HepG2 (cell line): ENCODE data around the gene PRDX2. TPM values are rescaled to one million over a fixed set of nuclear protein-coding genes. Genes with fewer than 3 reads are reported as not detected.

ENCODE experiments used
- ARID5B ChIP-seq: IDR thresholded peaks from 2 replicates; pipeline ENCODE4 v1.4.0; 2020; ENCODE audit warnings: mild to moderate bottlenecking, missing genetic modification reagents
- ATF7 ChIP-seq, 2 experiments: fragments of 450-650 bp in 1 of 2; sonication (generic) in 1 of 2; formaldehyde crosslinking in 1 of 2; IDR thresholded peaks; 2 replicates each; pipeline versions ENCODE4 v1.4.0 to v1.6.1; 2016 to 2020; ENCODE audit warnings: antibody characterized with exemption in 1 of 2, mild to moderate bottlenecking in 1 of 2, missing genetic modification reagents in 1 of 2
- CREB3 ChIP-seq: sonication (generic); formaldehyde crosslinking; IDR thresholded peaks from 2 replicates; pipeline ENCODE4 v1.5.0; 2020; ENCODE audit warnings: missing genetic modification reagents
- CREBL2 ChIP-seq: sonication (generic); formaldehyde crosslinking; IDR thresholded peaks from 2 replicates; pipeline ENCODE4 v1.8.1; 2023; ENCODE audit warnings: missing genetic modification reagents, mild to moderate bottlenecking, borderline replicate concordance
- GABPB1 ChIP-seq: IDR thresholded peaks from 2 replicates; pipeline ENCODE4 v1.6.1; 2016; ENCODE audit warnings: mild to moderate bottlenecking, missing genetic modification reagents, moderate library complexity, missing compliant biosample characterization
- GATAD2A ChIP-seq: IDR thresholded peaks from 2 replicates; pipeline ENCODE4 v1.6.1; 2016
- LCORL ChIP-seq, 2 experiments: fragments of 450-650 bp in 1 of 2; sonication (generic) in 1 of 2; formaldehyde crosslinking in 1 of 2; IDR thresholded peaks; 2 replicates each; pipeline versions ENCODE4 v1.5.0 to v1.6.1; 2017 to 2020; ENCODE audit warnings: antibody characterized with exemption in 1 of 2, missing genetic modification reagents in 1 of 2
- MIER2 ChIP-seq: IDR thresholded peaks from 2 replicates; pipeline ENCODE4 v1.6.1; 2016; ENCODE audit warnings: missing biosample characterization, missing genetic modification reagents
- NCOA5 ChIP-seq: sonication (generic); formaldehyde crosslinking; IDR thresholded peaks from 2 replicates; pipeline ENCODE4 v1.4.0; 2020; ENCODE audit warnings: missing genetic modification reagents
- NFIC ChIP-seq: IDR thresholded peaks from 2 replicates; pipeline ENCODE4 v1.6.1; 2012; ENCODE audit warnings: mild to moderate bottlenecking, low read length, inconsistent platforms
- NR2F2 ChIP-seq: IDR thresholded peaks from 2 replicates; pipeline ENCODE4 v1.6.1; 2012; ENCODE audit warnings: low read depth, inconsistent platforms, borderline replicate concordance
- RARG ChIP-seq: sonication (generic); formaldehyde crosslinking; IDR thresholded peaks from 2 replicates; pipeline ENCODE4 v1.4.0; 2020; ENCODE audit warnings: low read depth, mild to moderate bottlenecking, missing genetic modification reagents
- SETDB1 ChIP-seq: sonication (generic); formaldehyde crosslinking; IDR thresholded peaks from 2 replicates; pipeline ENCODE4 v1.5.1; 2020; ENCODE audit warnings: missing genetic modification reagents, mild to moderate bottlenecking, borderline replicate concordance
- SSRP1 ChIP-seq: IDR thresholded peaks from 2 replicates; pipeline ENCODE4 v1.6.1; 2016; ENCODE audit warnings: control low read depth
- TGIF2 ChIP-seq: IDR thresholded peaks from 2 replicates; pipeline ENCODE4 v1.6.1; 2016; ENCODE audit warnings: control low read depth, missing compliant biosample characterization
- XRCC5 ChIP-seq: fragments of 200-400 bp; formaldehyde crosslinking; optimal IDR thresholded peaks from 2 replicates; pipeline ENCODE3; 2017; ENCODE audit warnings: mild to moderate bottlenecking, low read length
- ZFP90 ChIP-seq: sonication (generic); formaldehyde crosslinking; IDR thresholded peaks from 2 replicates; pipeline ENCODE4 v1.8.0; 2022; ENCODE audit warnings: missing genetic modification reagents, mild to moderate bottlenecking, inconsistent platforms, borderline replicate concordance
- ZFP91 ChIP-seq: sonication (generic); formaldehyde crosslinking; IDR thresholded peaks from 2 replicates; pipeline ENCODE4 v1.9.0; 2022; ENCODE audit warnings: missing genetic modification reagents, mild to moderate bottlenecking, borderline replicate concordance
- ZNF552 ChIP-seq: sonication (generic); formaldehyde crosslinking; IDR thresholded peaks from 2 replicates; pipeline ENCODE4 v1.9.0; 2022; ENCODE audit warnings: missing genetic modification reagents, mild to moderate bottlenecking, borderline replicate concordance
- ZNF703 ChIP-seq: sonication (generic); formaldehyde crosslinking; IDR thresholded peaks from 2 replicates; pipeline ENCODE4 v1.5.1; 2020; ENCODE audit warnings: missing genetic modification reagents, mild to moderate bottlenecking, moderate library complexity, borderline replicate concordance
- ZNF780A ChIP-seq: sonication (generic); formaldehyde crosslinking; IDR thresholded peaks from 2 replicates; pipeline ENCODE4 v1.8.0; 2022; ENCODE audit warnings: mild to moderate bottlenecking, missing genetic modification reagents, moderate library complexity
- polyA plus RNA-seq, 8 experiments: library from polyadenylated mRNA; depleted of rRNA in 3 of 8; stranded (reverse) in 7 of 8; unstranded in 1 of 8; fragments of >200 nt; fragmentation: Illumina TruSeq in 4 of 8; extraction: Trizol in 4 of 8; gene quantifications; 2 replicates each; pipeline versions ENCODE4 v1.2.1 to v1.2.3, GENCODE V29; 2011 to 2016; ENCODE audit warnings: low read depth in 4 of 8, missing spikeins in 1 of 8, mixed read lengths in 1 of 8; ENCODE audit not compliant: insufficient read depth in 1 of 8
- total RNA-seq, 5 experiments: library from RNA; depleted of rRNA; stranded (reverse); fragments of >200 nt; fragmentation: Illumina TruSeq; extraction: Trizol; gene quantifications; 2 replicates each; pipeline ENCODE4 v1.2.3, GENCODE V29; 2016; ENCODE audit warnings: low read depth in 1 of 5

PRDX2 gene
- total and polyA plus RNA-seq, 2 of the 13 experiments (the other 11 are each of a cell fraction or from before 2014, with no cell fraction given): 218 to 381 TPM

GRCh38 chr19:12801466-12802266, at the start of gene PRDX2, which contains the start of gene THSD8 (continued):
- TF ChIP-seq ARID5B (CRISPR knock-in tag): peak; percentile 36; the same call in 1 of the 2 replicates
- no peak; the same call in 1 of the 2 replicates for TF ChIP-seq ZNF703
- no peak for TF ChIP-seq SSRP1
- no peak for TF ChIP-seq NFIC
- peak; percentile 81 for TF ChIP-seq ATF7 (IDR thresholded peaks at IDR 0.05)
- TF ChIP-seq ATF7 (CRISPR knock-in tag; IDR thresholded peaks at IDR 0.05): no peak
- no peak; the same call in 1 of the 2 replicates for TF ChIP-seq ZFP90 (CRISPR knock-in tag)
- no peak for TF ChIP-seq NCOA5 (CRISPR knock-in tag)
- TF ChIP-seq MIER2 (CRISPR knock-in tag): peak; percentile 54; the same call in 1 of the 2 replicates
- peak; percentile 56; the same call in 1 of the 2 replicates for TF ChIP-seq CREBL2 (CRISPR knock-in tag)
- peak; percentile 72; the same call in 1 of the 2 replicates for TF ChIP-seq RARG
- TF ChIP-seq GATAD2A (CRISPR knock-in tag): peak; percentile 59
- TF ChIP-seq CREB3 (CRISPR knock-in tag): no peak
- TF ChIP-seq NR2F2: no peak
- TF ChIP-seq TGIF2 (CRISPR knock-in tag): no peak
- TF ChIP-seq ZNF780A (CRISPR knock-in tag): peak; percentile 56; the same call in 1 of the 2 replicates
- TF ChIP-seq GABPB1 (CRISPR knock-in tag): peak; percentile 84
- TF ChIP-seq XRCC5: peak; percentile 36
- no peak for TF ChIP-seq SETDB1 (CRISPR knock-in tag)
- 0 out of 2 replicates have a peak, but pooled peaks have one; percentile 60 for TF ChIP-seq ZNF552
- TF ChIP-seq LCORL (IDR thresholded peaks at IDR 0.05): no peak
- TF ChIP-seq LCORL (CRISPR knock-in tag; IDR thresholded peaks at IDR 0.05): peak; percentile 14; the same call in 1 of the 2 replicates
- peak; percentile 96 for TF ChIP-seq ZFP91
